ENCODE measurements around the gene USP54.

USP54 gene

GRCh38 chr10:73559590-73559989 lies 31.6 kb downstream of the USP54 start:
- Histone ChIP-seq H3K27ac (ENCODE audit: poor library complexity, severe bottlenecking) (no peak overlapping the region), H3K4me1 (ENCODE audit: insufficient read depth, poor library complexity, severe bottlenecking) (no peaks in the 10 kb centered on the region), H3K27me3 (ENCODE audit: insufficient read depth, poor library complexity, severe bottlenecking) (no peaks in the 10 kb centered on the region), H3K9me3 (ENCODE audit: severe bottlenecking) (no peaks in the 10 kb centered on the region), H3K4me3 (ENCODE audit: severe bottlenecking) (no peak overlapping the region), H3K36me3 (ENCODE audit: low read depth) (no peaks in the 10 kb centered on the region)
- ATAC-seq (ENCODE audit: low read depth) = no peak
- DNase-seq (ENCODE audit: low spot score) = no peak
- no peak for TF ChIP-seq CTCF (IDR thresholded peaks at IDR 0.05; ENCODE audit: poor library complexity, severe bottlenecking)

GRCh38 chr10:73556855-73557254 lies 34.3 kb downstream of the USP54 start:
- H3K36me3 ChIP-seq (ENCODE audit: low read depth) = no peaks in the 10 kb centered on the region
- no peaks in the 10 kb centered on the region for H3K4me1 ChIP-seq (ENCODE audit: insufficient read depth, poor library complexity, severe bottlenecking)
- H3K27ac ChIP-seq (ENCODE audit: poor library complexity, severe bottlenecking) = no peak overlapping the region
- no peaks in the 10 kb centered on the region for H3K9me3 ChIP-seq (ENCODE audit: severe bottlenecking)
- no peak overlapping the region for H3K4me3 ChIP-seq (ENCODE audit: severe bottlenecking)
- DNase-seq (ENCODE audit: low spot score) = no peak
- H3K27me3 ChIP-seq (ENCODE audit: insufficient read depth, poor library complexity, severe bottlenecking) = no peaks in the 10 kb centered on the region
- no peak for ATAC-seq (ENCODE audit: low read depth)
- TF ChIP-seq CTCF (IDR thresholded peaks at IDR 0.05; ENCODE audit: poor library complexity, severe bottlenecking) = no peak

- Histone ChIP-seq H3K4me1 (ENCODE audit: insufficient read depth, poor library complexity, severe bottlenecking) (no peaks in the 10 kb centered on the region), H3K27ac (ENCODE audit: poor library complexity, severe bottlenecking) (no peak overlapping the region), H3K36me3 (ENCODE audit: low read depth) (no peaks in the 10 kb centered on the region), H3K27me3 (ENCODE audit: insufficient read depth, poor library complexity, severe bottlenecking) (no peaks in the 10 kb centered on the region), H3K9me3 (ENCODE audit: severe bottlenecking) (no peaks in the 10 kb centered on the region), H3K4me3 (ENCODE audit: severe bottlenecking) (no peak overlapping the region)
- no peak for DNase-seq (ENCODE audit: low spot score)
- no peak for ATAC-seq (ENCODE audit: low read depth)
- no peak for TF ChIP-seq CTCF (IDR thresholded peaks at IDR 0.05; ENCODE audit: poor library complexity, severe bottlenecking)
These were observed 36.4 kb downstream of the USP54 start for GRCh38 chr10:73554721-73555120.

GRCh38 chr10:73553761-73554160 lies 37.4 kb downstream of the USP54 start:
- Histone ChIP-seq H3K4me3 (ENCODE audit: severe bottlenecking) (no peak overlapping the region), H3K36me3 (ENCODE audit: low read depth) (no peaks in the 10 kb centered on the region), H3K4me1 (ENCODE audit: insufficient read depth, poor library complexity, severe bottlenecking) (no peaks in the 10 kb centered on the region), H3K27ac (ENCODE audit: poor library complexity, severe bottlenecking) (no peak overlapping the region), H3K9me3 (ENCODE audit: severe bottlenecking) (no peaks in the 10 kb centered on the region), H3K27me3 (ENCODE audit: insufficient read depth, poor library complexity, severe bottlenecking) (no peaks in the 10 kb centered on the region)
- ATAC-seq (ENCODE audit: low read depth) = no peak
- no peak for TF ChIP-seq CTCF (IDR thresholded peaks at IDR 0.05; ENCODE audit: poor library complexity, severe bottlenecking)
- no peak for DNase-seq (ENCODE audit: low spot score)

- Histone ChIP-seq H3K27me3 (ENCODE audit: insufficient read depth, poor library complexity, severe bottlenecking) (no peaks in the 10 kb centered on the region), H3K4me1 (ENCODE audit: insufficient read depth, poor library complexity, severe bottlenecking) (no peaks in the 10 kb centered on the region), H3K36me3 (ENCODE audit: low read depth) (no peaks in the 10 kb centered on the region), H3K27ac (ENCODE audit: poor library complexity, severe bottlenecking) (no peak overlapping the region), H3K4me3 (ENCODE audit: severe bottlenecking) (no peak overlapping the region), H3K9me3 (ENCODE audit: severe bottlenecking) (no peaks in the 10 kb centered on the region)
- no peak for ATAC-seq (ENCODE audit: low read depth)
- no peak for DNase-seq (ENCODE audit: low spot score)
- no peak for TF ChIP-seq CTCF (IDR thresholded peaks at IDR 0.05; ENCODE audit: poor library complexity, severe bottlenecking)
These were observed 38.1 kb downstream of the USP54 start for GRCh38 chr10:73552819-73553715.
